Midbrain (tissue), 1 donor: ENCODE data around the gene RPS25.
"Not testable (repeated sequence)": the region's sequence is repeated elsewhere in the genome, so short reads cannot be mapped to it uniquely, and the experiment has no call there.

Experiments used
- DNase-seq: peaks from one replicate; lab custom pipeline; 2025; lab: John Stamatoyannopoulos, UW

Gene RPS25

GRCh38 chr11:119015054-119015611, 3.0 kb downstream of the RPS25 start:
- no peak for DNase-seq

DNA sequence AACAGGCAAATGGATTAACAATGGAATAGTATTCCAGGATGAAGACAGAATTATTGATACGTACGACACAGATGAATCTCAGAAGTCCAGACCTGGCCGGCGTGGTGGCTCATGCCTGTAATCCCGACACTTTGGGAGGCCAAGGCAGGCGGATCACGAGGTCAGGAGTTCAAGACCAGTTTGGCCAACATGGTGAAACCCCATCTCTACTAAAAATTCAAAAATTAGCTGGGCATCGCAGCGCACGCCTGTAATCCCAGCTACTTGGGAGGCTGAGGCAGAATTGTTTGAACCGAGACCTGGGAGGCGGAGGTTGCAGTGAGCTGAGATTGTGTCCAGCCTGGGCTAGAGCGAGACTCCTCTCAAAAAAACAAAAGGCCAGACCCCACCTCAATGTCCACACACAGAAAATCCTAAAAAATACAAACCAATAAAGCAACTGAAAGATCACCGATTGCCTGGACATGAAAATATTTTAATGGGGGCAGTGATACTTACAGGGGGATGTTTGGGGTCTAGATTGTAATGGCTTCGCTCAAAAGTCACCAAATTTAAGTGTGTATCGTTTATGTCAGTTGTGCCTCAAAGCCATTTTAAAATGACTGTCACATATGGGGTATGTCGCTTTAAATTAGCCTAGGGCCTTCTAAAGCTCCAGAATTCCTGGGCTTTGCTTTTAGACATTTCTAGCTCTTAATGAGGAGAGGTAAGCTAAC, 3.8 kb downstream of the RPS25 start:
- DNase-seq = no peak

GRCh38 chr11:119012629-119013170, 5.4 kb downstream of the RPS25 start:
- DNase-seq = no peak

- no peak for DNase-seq
These were observed 6.6 kb downstream of the RPS25 start for GRCh38 chr11:119011476-119012053.

DNA sequence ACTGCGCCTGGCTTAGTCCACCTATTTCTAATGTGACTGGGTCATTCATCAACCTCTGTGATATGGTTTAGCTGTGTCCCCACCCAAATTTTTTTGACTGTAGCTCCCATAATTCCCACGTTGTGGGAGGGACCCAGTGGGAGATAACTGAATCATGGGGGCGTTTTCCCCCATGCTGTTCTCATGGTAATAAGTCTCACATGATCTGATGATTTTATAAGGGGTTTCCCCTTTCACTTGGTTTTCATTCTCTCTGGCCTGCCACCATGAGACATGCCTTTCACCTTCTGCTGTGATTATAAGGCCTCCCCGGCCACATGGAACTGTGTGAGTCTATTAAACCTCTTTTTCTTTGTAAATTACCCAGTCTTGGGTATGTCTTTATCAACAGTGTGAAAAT, 11.5 kb downstream of the RPS25 start:
- DNase-seq = no peak

- no peak for DNase-seq
These were observed 17.2 kb downstream of the RPS25 start for GRCh38 chr11:119000906-119001305.

GRCh38 chr11:118998822-118999221, 19.3 kb downstream of the RPS25 start:
- no peak for DNase-seq

- no peak for DNase-seq
These were observed 19.8 kb downstream of the RPS25 start for GRCh38 chr11:118998388-118998717.

DNA sequence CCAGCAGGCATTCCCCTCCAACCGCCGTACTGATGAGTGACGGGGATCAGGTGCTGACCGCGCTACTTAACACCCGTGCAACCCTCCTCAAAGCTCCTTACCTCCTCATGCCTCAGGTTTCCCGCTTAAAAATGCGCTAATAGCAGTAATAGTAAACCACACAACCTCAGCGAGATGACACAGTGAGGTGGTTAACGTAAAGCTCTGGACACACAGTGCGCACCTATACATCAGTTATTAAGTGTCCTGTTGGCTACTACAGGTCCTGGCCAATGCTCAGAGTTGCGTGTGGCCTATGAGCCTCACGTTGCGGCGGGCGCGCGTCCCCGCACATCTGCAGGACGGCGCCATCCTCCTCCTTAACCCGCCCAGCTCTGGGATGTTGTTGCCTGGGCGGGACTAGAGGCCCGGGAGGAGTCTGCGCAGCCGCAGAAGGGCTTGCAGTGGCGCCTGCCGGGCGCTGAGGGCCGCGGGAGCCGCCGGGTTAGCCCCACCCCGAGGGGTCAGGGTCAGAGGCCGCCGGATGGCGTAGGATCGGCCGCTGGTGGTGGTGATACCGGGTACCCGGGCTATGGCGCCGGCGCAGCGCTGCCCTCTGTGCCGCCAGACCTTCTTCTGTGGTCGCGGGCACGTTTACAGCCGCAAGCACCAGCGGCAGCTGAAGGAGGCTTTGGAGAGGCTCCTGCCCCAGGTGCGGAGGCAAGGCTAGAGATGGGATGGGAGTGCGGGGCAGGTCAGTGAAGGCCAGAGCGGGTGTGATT, 20.3 kb downstream of the RPS25 start, which contains the start of gene CENATAC:
CENATAC (plus strand) TSS at position 512 of the 761 bp plus-strand sequence; CDS start at position 572, 60 bp downstream.
- peak; percentile 96 for DNase-seq

DNA sequence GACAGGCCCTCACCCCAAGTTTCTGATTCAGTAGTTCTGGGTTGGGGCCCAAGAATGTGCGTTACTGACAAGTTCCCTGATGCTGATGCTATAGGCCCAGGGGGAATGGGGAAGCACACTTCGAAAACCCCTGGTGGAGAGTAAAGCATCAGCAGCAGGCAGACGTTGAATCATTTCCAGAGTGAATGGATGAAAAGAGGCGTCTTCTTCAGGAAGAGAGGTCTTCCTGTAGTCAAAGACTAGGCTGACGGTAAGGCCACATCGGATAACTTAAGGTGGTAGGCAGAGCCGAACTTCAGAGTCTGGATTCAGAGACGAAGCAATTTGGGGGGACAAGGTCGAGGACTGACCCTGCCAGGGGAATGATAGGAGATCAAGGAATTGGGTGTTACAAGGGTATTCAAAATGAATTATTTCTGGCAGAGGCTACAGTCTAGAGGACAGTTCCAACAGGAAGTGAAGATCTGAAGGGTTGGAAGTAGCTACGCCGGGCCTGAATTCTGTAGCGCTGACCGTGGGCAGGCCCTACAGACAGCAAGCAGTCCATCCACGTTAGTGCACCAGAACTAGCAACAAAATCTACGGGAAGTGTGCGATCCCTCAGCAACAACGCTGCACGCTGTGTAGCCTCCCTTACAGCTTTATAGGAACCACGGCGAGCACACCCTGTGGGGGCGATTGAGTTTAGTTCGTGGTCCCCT, 21.1 kb downstream of the RPS25 start:
- DNase-seq = peak; percentile 44

DNA sequence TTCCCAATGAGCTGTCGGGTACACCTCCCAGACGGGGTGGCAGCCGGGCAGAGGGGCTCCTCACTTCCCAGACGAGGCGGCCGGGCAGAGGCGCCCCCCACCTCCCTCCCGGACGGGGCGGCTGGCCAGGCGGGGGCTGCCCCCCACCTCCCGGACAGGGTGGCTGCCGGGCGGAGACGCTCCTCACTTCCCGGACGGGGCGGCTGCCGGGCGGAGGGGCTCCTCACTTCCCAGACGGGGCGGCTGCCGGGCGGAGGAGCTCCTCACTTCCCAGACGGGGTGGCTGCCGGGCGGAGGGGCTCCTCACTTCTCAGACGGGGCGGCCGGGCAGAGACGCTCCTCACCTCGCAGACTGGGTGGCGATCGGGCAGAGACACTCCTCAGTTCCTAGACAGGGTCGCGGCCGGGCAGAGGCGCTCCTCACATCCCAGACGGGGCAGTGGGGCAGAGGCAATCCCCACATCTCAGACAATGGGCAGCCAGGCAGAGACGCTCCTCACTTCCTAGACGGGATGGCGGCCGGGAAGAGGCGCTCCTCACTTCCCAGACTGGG, 26.6 kb downstream of the RPS25 start:
- DNase-seq = not testable (repeated sequence)

DNA sequence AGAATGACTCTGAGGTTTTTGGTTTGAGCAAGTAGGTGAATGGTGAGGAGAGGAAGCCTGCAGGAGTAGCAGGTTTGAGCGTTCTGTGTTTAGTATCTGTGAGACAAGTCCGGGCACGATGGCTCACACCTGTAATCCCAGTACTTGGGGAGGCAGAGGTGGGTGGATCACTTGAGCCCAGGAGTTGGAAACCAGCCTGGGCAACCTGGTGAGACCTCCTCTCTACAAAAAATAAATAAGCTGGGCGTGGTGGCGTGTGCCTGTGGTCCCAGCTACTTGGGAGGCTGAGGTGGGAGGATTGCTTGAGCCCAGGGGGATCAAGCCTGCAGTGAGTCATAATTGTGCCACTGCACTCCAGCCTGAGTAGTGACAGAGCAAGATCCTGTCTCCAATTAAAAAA, 29.9 kb downstream of the RPS25 start:
- no peak for DNase-seq

GRCh38 chr11:118984825-118985224, 33.3 kb downstream of the RPS25 start:
- no peak for DNase-seq

- not testable (repeated sequence) for DNase-seq
These were observed 33.8 kb downstream of the RPS25 start for GRCh38 chr11:118984337-118984736.

DNA sequence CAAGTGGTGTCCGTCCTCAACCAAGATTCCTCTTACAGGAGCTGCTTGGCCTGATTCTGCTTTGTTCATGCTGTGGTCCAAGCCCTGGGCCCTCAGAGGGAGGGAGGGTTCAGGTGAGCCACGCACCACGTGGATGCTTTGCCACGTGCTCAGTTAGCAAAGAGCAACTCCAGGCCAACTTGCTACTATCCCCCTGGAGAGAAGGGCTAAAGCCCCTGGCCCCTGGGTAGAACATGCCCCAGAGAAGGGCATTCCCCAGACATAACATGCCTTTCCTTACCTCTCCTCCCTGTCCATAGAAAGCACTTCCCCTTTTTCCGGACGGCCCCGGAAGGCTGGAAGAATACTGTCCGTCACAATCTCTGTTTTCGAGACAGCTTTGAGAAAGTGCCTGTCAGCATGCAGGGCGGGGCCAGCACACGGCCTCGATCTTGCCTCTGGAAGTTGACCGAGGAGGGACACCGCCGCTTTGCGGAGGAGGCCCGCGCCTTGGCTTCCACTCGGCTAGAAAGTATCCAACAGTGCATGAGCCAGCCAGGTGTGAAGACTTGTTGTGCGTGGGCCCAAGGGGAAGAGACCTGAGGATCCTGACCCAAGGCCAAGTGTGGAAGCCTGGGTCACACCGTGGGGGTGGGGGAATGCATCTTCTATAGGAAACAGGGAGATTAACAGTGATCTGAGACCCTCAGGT, 37.8 kb downstream of the RPS25 start:
- DNase-seq = no peak

DNA sequence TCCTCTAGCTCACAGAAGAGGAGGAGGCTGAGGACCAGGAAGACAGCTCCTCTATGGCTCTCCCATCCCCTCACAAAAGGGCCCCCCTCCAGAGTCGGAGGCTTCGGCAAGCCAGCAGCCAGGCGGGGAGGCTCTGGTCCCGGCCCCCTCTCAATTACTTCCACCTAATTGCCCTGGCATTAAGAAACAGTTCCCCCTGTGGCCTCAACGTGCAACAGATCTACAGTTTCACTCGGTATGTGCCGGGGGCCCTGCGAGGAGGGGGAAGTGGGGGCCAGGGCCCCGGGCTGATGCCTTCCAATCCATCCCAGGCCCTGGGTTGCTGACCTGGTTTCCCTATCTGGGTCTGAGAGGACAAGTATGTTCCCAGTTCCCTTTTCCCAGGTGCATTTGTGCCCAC, 38.7 kb downstream of the RPS25 start:
- DNase-seq = no peak

- no peak for DNase-seq
These were observed 42.1 kb downstream of the RPS25 start for GRCh38 chr11:118975771-118976709.

- DNase-seq = no peak
These were observed 44.2 kb downstream of the RPS25 start for GRCh38 chr11:118973985-118974384.

DNA sequence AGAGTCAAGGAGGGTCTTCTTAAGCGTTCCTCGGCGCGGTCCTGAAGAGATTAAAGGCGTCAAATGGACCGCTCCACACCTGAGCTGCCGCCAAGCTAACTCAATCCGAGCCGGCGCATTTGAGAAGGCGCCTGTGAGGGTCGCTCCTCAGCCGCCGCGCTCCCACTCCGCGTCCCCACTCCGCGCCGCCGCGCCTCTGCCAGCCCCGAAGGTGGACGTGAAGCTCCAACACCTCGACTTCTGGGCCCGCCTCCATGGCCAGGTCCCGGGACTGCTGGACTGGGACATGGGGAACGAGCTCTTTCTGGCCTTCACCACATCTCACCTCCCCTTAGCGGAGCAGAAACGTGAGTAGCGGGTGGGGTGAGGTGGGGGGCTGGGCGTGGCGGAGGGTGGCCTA, 46.5 kb downstream of the RPS25 start, which contains the start of gene FOXR1:
FOXR1 (plus strand) TSS at position 116 of the 400 bp plus-strand sequence; CDS start at position 287, 171 bp downstream.
- no peak for DNase-seq

- not testable (repeated sequence) for DNase-seq
These were observed 48.6 kb downstream of the RPS25 start for GRCh38 chr11:118969508-118969907.
